Endometrium (tissue), 2 donors: ENCODE measurements around the gene SLC22A25.
"Not testable (repeated sequence)": the region's sequence is repeated elsewhere in the genome, so short reads cannot be mapped to it uniquely, and the experiment has no call there.

Experiments
- FAIRE-seq: peaks from 2 replicates; lab custom pipeline; 2012; peaks lifted over from hg19 to GRCh38; lab: Jason Lieb, UNC
- donor health status: control.
- donor health status: control.

Gene SLC22A25

DNA sequence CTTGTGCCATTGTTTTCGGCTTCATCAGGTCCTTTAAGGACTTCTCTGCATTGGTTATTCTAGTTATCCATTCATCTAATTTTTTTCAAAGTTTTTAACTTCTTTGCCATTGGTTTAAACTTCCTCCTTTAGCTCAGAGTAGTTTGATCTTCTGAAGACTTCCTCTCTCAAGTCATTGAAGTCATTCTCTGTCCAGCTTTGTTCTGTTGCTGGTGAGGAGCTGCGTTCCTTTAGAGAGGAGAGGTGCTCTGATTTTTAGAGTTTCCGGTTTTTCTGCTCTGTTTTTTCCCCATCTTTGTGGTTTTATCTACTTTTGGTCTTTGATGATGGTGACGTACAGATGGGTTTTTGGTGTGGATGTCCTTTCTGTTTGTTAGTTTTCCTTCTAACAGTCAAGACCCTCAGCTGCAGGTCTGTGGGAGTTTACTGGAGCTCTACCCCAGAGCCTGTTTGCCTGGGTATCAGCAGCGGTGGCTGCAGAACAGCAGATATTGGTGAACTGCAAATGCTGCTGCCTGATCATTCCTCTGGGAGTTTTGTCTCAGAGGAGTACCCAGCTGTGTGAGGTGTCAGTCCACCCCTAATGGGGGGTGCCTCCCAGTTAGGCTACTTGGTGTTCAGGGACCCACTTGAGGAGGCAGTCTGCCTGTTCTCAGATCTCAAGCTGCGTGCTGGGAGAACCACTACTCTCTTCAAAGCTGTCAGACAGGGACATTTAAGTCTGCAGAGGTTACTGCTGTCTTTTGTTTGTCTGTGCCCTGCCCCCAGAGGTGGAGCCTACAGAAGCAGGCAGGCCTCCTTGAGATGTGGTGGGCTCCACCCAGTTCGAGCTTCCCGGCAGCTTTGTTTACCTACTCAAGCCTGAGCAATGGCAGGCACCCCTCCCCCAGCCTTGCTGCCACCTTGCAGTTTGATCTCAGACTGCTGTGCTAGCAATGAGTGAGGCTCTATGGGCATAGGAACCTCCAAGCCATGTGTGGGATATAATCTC lies 7.6 kb downstream of the SLC22A25 start:
- FAIRE-seq: not testable (repeated sequence)

DNA sequence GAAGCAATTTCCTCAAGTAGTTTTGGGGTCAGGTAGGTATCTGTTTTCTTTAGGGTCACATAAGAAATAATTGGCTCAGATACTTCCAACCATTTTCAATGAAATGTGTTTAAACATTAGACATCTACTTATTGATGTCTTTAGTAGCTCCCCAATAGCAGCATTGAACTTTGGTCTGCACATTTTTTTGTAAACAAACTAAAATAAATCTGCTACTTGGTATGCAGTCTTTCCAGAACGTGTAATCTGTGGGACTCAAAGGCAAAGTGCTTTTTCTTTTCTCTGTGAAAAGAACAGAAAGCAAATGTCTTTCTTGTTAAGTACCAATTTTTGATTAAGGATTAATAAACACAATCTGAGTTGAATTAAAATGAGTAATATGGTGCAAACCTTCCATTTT lies 13.6 kb downstream of the SLC22A25 start:
- no peak for FAIRE-seq

DNA sequence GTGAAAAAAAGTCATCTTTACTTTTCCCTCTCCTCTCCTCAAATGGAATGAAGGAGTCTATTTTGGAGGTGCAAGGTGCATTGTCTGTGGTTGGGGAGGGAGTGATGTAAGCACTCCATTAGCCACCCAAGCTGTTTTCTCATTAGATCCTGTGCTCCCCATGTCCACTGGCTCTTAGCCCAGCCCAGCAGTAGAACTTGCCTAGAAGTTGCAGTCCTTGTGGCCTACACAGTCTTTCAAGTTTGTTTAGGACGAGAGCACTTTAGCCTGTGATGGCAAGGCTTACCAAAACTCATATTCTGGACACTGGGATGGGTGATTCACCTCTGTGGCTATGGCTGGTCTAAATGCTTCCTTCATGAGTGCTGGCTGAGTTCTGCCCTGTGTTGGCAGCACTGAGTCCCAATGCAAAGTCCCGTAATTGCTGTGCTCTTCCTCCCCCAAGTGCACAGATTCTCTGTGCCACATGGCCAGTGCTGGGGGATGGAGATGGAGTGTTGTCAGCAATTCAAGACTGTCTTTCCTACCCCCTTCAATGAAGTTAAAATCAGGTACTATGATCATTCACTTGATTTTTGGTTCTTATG lies 15.8 kb downstream of the SLC22A25 start:
- no peak for FAIRE-seq

DNA sequence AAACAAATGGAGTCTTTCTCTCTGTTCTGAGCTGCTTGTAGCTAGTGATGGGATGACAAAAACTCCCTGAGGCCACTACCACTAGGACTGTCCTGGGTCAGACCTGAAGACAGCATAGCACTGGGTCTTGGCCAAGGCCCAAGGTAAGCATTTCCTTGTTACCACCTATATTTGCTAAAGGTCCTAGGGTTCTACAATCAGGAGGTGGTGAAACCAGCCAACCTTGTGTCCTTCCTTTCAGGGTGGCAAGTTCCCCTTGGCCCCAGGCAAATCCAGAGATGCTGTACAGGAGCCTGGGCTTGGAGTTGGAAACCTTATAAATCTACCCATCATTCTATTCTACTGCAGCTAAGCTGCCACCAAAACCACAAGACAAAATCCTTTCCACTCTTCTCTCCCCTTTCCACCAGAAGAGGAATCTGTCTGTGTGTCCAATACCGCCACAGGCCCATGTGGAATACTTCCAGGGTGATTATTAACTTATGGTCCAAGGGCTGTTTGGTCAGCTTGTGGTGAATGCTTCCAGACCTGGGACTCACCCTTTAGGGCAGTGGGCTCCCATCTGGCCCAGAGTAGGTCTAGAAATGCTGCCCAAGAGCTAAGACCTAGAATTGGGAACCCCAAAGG lies 16.8 kb downstream of the SLC22A25 start:
- no peak for FAIRE-seq

DNA sequence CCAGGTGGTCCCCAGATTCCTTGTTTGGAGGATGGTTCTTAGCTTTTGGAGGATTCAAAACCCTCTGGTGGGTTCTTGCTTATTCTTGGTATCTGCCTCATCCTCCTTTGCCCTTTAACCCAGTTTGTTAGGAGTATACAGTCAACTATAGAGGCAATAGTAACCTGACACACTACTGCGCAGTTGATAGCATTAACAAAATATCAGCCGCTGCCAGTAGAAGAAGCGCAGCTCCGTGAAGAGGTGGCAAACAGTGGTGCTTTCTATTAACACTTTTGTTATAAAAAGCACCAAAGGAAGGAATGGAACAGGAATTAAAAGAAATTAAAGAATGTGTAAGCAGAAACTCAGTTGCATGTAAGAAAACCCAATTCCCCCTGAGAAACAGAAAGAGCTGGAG lies 29.3 kb downstream of the SLC22A25 start:
- no peak for FAIRE-seq

DNA sequence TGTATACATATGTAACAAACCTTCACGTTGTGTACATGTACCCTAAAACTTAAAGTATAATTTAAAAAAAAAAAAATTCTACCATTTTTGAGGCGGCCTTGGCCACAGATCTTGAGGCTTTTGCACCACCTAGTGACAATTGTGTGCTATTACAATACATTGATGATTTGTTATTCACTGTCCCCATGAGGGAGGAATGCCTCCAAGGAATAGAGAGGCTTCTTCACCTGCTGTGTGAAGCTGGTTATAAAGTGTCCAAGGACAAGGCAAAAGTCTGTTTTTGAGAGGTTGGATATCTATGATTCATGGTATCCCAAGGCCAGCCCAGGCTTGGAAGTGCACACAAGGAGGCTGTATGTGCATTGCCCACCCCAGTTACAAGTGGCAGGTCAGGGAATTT lies 30.7 kb downstream of the SLC22A25 start:
- FAIRE-seq: peak; percentile 68

DNA sequence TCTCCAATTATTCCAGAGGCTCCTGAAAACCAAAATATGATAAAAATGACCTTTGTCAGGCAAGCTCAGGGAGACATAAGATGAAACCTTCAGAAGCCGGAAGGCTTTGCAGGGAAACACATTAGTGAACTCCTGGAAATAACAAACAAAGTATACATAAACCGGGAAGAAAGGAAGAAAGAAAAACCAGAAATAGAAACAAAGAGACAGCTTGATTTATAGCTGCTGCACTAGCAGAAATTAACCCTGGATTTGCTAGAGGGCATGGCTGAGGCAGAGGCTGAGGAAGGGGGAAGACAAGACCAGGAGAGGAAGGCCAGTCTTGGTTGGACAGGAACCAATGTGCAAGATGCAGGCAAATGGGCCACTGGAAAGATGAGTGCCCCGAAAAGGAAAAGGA lies 33.3 kb downstream of the SLC22A25 start:
- FAIRE-seq: no peak
